SK-N-DZ (cell line): ENCODE results near the gene ACOX3.
A peak's percentile ranks its signal among the peaks of the same experiment; 100 is the strongest.
"Not testable (repeated sequence)": the region's sequence is repeated elsewhere in the genome, so short reads cannot be mapped to it uniquely, and the experiment has no call there.

Experiments
- DNase-seq: peaks from one replicate; pipeline ENCODE4 v3.0.0-alpha.2; 2015; ENCODE audit warnings: low spot score

The ACOX3 gene

GRCh38 chr4:8435656-8436121 lies 4.8 kb downstream of the ACOX3 start:
- DNase-seq = no peak

- DNase-seq = no peak
These were observed 6.1 kb downstream of the ACOX3 start for GRCh38 chr4:8434251-8435073.

DNA sequence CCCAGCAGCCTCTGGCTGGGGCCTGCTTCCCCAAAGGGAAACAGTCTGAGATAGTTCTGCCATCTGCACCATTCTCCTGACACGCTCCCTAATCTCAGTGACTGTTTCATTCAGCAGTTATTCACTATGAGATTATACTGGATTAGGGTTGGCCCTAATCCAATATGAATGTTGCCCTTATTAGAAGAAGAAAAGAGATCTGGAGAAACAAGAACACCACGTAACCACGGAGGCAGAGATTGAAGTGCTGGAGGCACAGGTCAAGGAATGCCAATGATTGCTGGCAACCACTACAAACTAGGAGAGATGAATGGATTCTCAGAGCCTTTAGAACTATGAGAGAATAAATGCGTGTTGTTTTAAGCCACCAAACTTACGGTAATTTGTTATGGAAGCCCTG lies 7.4 kb downstream of the ACOX3 start:
- no peak for DNase-seq

GRCh38 chr4:8431553-8431952 lies 9.0 kb downstream of the ACOX3 start:
- DNase-seq = no peak

DNA sequence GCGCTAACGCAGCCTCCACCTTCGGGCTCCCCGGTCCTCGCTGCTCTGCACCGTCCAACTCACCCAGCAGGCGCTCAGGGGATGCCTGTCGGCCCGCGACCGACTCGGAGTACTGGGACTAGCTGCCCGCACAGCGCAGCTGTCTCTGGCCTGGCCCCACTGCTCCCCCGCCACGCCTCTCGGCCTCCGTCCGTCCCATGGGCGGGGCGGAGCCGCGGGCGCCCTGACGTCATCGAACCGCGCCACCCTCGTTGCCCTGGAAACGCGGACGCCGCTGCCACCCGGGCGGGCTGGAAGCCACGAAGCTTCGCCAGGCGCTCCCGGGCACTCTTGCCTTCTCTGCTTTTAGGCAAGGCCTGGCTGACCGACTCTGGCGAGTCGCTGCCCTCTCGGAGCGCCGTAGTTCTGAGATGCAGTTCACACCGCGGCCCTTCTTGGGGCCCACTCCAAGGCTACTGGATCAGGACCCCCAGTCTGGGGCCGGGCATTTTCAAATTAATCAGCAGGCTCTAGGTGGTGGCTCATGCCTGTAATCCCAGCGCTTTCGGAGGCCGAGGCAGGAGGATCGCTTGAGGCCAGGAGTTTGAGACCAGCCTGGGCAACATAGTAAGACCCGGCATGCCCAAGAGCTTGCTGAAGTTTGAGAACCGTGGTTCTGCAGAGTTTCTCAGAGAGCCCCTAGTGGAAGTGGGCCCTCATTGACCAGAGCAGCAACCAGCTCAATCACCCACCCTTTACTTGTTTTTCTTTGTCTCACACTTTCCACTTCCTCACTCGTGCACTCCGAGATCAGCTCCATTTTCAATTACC lies 12.0 kb downstream of the ACOX3 start:
- DNase-seq = peak; percentile 81

- DNase-seq = peak; percentile 35
These were observed 12.7 kb downstream of the ACOX3 start for GRCh38 chr4:8427761-8428287.

DNA sequence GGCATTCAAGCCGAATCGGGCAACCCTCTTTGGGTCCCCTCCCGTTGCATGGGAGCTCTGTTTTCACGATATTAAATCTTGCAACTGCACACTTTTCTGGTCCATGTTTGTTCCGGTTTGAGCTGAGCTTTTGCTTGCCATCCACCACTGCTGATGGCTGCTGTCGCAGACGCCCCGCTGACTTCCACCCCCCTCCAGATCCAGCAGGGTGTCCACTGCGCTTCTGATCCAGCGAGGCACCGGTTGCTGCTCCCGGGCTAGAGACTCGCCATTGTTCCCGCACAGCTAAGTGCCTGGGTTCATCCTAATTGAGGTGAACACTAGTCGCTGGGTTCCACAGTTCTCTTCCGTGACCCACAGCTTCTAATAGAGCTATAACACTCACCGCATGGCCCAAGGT lies 13.3 kb downstream of the ACOX3 start:
- DNase-seq = no peak

DNA sequence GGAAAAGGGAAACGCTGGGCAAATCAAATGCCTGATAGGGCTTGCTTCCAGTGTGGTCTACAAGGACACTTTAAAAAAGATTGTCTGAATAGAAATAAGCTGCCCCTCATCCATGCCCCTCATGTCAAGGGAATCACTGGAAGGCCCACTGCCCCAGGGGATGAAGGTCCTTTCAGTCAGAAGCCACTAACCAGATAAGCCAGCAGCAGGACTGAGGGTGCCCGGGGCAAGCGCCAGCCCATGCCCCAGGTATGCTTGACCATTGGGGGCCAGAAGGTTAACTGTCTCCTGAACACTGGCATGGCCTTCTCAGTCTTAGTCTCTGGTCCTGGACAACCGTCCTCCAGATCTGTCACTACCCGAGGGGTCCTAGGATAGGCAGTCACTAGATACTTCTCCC lies 17.7 kb downstream of the ACOX3 start:
- no peak for DNase-seq

- no peak for DNase-seq
These were observed 18.2 kb downstream of the ACOX3 start for GRCh38 chr4:8422327-8422726.

GRCh38 chr4:8420151-8420550 lies 20.4 kb downstream of the ACOX3 start:
- not testable (repeated sequence) for DNase-seq

DNA sequence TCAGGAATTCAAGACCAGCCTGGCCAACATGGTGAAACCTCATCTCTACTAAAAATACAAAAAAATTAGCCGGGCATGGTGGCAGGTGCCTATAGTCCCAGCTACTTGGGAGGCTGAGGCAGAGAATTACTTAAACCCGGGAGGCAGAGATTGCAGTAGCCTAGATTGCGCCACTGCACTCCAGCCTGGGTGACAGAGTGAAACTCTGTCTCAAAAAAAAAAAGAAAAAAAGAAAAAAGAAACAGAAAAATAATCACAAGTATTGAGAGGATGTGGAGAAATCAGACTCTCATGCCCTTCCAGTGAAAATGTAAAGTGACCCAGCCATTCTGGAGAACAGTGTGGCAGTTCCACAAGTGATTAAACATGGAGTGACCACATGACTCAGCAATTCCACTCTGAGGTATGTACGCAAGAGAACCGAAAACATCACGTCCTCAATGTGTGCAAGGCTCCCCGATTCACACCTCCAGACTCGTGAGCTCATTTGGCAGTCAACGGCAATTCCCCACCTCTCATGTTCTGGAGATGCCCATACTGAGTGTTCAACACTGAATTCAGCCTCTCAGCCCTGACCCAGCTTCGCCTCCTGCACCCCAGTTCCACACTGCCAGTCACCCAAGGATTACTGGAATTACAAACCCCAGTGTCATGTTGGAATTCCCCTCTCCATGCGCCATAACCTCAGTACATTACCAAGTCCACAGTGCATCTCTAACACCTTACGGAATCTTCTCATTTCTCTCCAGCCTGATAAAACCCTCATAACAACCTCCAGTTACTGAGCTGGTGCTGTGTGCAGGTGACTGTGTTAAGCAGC lies 21.1 kb downstream of the ACOX3 start:
- DNase-seq = no peak

DNA sequence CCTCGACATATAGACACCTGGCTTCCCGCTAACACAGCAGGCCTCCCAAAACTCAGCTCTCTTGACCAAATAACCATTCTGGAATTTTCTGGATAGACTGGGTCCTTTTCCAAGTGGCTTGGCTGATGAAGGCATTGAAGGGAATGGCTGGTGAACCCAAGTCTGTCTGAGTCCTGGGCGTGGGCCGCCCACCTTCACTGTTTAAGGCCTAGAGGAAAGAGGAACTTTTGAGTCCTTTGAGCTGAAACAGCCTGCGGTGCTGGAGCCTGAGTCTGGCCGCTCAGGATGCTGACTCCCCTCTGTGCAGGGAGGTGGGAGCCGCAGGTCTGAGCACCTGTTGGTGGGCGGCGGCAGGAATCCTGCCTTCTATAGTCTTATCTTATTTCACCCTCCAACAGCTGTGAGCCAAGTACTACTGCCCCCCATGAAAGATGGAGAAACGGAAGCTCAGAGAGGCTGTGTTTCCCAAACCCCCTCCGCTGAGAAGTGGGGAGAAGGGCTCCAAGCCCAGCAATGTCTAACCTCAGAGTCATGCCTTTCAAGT lies 23.4 kb downstream of the ACOX3 start:
- no peak for DNase-seq

GRCh38 chr4:8414377-8414776 lies 26.1 kb downstream of the ACOX3 start:
- no peak for DNase-seq

DNA sequence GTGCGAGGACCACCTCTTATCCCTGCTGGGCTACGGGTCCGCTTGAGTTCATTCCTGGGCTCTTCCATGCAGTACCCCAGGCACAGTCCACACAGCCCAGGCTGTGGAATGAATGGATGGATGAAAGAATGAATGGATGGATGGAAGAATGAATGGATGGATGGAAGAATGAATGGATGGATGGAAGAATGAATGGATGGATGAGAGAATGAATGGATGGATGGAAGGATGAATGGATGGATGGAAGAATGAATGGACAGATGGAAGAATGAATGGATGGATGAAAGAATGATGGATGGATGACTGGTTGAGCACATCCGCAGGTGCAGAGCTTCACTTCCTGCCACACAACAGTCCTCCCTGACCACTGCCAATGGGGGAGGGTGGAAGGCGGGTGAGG lies 28.2 kb downstream of the ACOX3 start:
- DNase-seq = no peak

GRCh38 chr4:8411351-8412180 lies 29.0 kb downstream of the ACOX3 start:
- no peak for DNase-seq

GRCh38 chr4:8410641-8411271 lies 29.8 kb downstream of the ACOX3 start:
- DNase-seq = peak; percentile 79

- DNase-seq = no peak
These were observed 30.4 kb downstream of the ACOX3 start for GRCh38 chr4:8410066-8410625.

- no peak for DNase-seq
These were observed 31.1 kb downstream of the ACOX3 start for GRCh38 chr4:8409264-8410065.

DNA sequence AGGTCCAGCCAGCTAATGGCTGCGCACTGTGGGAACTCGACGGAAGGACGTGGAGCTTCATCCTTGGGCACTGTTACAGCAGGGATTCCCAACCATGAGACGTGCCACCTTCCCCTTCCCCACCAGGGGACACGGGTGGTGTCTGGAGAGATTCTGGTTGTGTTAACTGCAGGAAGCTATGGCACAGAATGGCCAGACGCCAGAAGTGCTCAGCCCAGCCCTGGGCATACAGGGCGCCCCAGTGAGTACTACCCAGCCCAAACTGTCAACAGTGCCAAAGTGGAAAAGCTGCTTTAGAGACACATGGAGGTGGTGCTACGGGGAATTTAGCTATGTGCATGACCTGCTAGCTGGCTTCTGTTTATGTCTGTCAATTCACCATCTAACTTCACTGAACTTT lies 32.8 kb downstream of the ACOX3 start:
- DNase-seq = no peak
